BJ (cell line): ENCODE measurements around the gene CENATAC. TPM values are rescaled to one million over a fixed set of nuclear protein-coding genes. Genes with fewer than 3 reads are reported as not detected.
"Not testable (repeated sequence)": the region's sequence is repeated elsewhere in the genome, so short reads cannot be mapped to it uniquely, and the experiment has no call there.

Experiments
- CTCF ChIA-PET: fragments of 350-600 bp; formaldehyde crosslinking; extraction: SDS; loops from one replicate; lab custom pipeline; 2021; ENCODE audit warnings: antibody characterized with exemption, inconsistent platforms; lab: Yijun Ruan, JAX
- POLR2A ChIA-PET: fragments of 300-600 bp; sonication (Branson Sonifier 250); formaldehyde crosslinking; extraction: SDS; loops from one replicate; lab custom pipeline; 2021; ENCODE audit warnings: antibody characterized with exemption; lab: Charles Lee
- DNase-seq: peaks from one replicate; pipeline ENCODE4 v3.0.0-alpha.2; 2011; ENCODE audit warnings: low read depth
- H3K27me3 ChIP-seq: 2 replicates; pipeline ENCODE4 v1.6.0; 2011; ENCODE audit warnings: low read length; ENCODE audit not compliant: control insufficient read depth, insufficient read depth
- H3K36me3 ChIP-seq: 2 replicates; pipeline ENCODE4 v1.5.1; 2011; ENCODE audit warnings: low read length; ENCODE audit not compliant: control insufficient read depth, insufficient read depth
- H3K4me3 ChIP-seq: 2 replicates; pipeline ENCODE4 v1.5.1; 2011; ENCODE audit warnings: low read depth, mild to moderate bottlenecking, control low read depth, low read length
- polyA plus RNA-seq: library from polyadenylated mRNA; depleted of rRNA; stranded (reverse); fragments of >200 nt; gene quantifications from 2 replicates; pipeline ENCODE4 v1.2.3, GENCODE V29; 2011
- TF ChIP-seq, protein P1 (sequence below): IDR thresholded peaks from 2 replicates; pipeline ENCODE4 v1.5.1; 2011; ENCODE audit warnings: low read depth, mild to moderate bottlenecking, control low read depth, inconsistent platforms, low read length, moderate library complexity; ENCODE audit not compliant: insufficient read depth

The CENATAC gene
- polyA plus RNA-seq, 1 experiment: 10.5 TPM

DNA sequence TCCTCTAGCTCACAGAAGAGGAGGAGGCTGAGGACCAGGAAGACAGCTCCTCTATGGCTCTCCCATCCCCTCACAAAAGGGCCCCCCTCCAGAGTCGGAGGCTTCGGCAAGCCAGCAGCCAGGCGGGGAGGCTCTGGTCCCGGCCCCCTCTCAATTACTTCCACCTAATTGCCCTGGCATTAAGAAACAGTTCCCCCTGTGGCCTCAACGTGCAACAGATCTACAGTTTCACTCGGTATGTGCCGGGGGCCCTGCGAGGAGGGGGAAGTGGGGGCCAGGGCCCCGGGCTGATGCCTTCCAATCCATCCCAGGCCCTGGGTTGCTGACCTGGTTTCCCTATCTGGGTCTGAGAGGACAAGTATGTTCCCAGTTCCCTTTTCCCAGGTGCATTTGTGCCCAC lies 18.5 kb upstream of the CENATAC start:
- DNase-seq: no peak
- CTCF ChIA-PET: no interaction called here
- no peak overlapping the region for H3K4me3 ChIP-seq

DNA sequence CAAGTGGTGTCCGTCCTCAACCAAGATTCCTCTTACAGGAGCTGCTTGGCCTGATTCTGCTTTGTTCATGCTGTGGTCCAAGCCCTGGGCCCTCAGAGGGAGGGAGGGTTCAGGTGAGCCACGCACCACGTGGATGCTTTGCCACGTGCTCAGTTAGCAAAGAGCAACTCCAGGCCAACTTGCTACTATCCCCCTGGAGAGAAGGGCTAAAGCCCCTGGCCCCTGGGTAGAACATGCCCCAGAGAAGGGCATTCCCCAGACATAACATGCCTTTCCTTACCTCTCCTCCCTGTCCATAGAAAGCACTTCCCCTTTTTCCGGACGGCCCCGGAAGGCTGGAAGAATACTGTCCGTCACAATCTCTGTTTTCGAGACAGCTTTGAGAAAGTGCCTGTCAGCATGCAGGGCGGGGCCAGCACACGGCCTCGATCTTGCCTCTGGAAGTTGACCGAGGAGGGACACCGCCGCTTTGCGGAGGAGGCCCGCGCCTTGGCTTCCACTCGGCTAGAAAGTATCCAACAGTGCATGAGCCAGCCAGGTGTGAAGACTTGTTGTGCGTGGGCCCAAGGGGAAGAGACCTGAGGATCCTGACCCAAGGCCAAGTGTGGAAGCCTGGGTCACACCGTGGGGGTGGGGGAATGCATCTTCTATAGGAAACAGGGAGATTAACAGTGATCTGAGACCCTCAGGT lies 17.6 kb upstream of the CENATAC start:
- Histone ChIP-seq H3K36me3 (no peaks in the 10 kb centered on the region), H3K4me3 (no peak overlapping the region), H3K27me3 (peaks cover 13% of the 10 kb centered on the region)
- POLR2A ChIA-PET: no interaction called here
- DNase-seq: no peak
- CTCF ChIA-PET: no interaction called here
- TF ChIP-seq, protein P1, sequence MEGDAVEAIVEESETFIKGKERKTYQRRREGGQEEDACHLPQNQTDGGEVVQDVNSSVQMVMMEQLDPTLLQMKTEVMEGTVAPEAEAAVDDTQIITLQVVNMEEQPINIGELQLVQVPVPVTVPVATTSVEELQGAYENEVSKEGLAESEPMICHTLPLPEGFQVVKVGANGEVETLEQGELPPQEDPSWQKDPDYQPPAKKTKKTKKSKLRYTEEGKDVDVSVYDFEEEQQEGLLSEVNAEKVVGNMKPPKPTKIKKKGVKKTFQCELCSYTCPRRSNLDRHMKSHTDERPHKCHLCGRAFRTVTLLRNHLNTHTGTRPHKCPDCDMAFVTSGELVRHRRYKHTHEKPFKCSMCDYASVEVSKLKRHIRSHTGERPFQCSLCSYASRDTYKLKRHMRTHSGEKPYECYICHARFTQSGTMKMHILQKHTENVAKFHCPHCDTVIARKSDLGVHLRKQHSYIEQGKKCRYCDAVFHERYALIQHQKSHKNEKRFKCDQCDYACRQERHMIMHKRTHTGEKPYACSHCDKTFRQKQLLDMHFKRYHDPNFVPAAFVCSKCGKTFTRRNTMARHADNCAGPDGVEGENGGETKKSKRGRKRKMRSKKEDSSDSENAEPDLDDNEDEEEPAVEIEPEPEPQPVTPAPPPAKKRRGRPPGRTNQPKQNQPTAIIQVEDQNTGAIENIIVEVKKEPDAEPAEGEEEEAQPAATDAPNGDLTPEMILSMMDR: no peak

More for the DNA sequence above, 18.5 kb upstream of the CENATAC start:
- Histone ChIP-seq H3K27me3 (peaks cover 13% of the 10 kb centered on the region), H3K36me3 (no peaks in the 10 kb centered on the region)
- TF ChIP-seq, protein P1: no peak
- POLR2A ChIA-PET: no interaction called here

DNA sequence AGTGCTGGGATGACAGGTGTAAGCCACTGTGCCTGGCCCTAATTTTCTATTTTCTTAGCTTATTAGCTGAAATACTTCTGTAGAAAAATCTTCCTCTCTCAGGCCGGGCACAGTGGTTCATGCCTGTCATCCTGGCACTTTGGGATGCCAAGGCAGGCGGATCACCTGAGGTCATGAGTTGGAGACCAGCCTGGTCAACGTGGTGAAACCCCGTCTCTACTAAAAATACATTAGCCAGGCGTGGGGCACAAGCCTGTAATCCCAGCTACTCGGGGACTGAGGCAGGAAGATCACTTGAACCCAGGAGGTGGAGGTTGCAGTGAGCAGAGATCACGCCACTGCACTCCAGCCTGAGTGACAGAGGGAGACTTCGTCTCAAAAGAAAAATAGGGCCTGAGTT lies 13.6 kb upstream of the CENATAC start:
- POLR2A ChIA-PET, H3K27me3 ChIP-seq, H3K36me3 ChIP-seq, H3K4me3 ChIP-seq, DNase-seq: not testable (repeated sequence)
- CTCF ChIA-PET: interaction anchor here (1.0 to 1.3 kb wide), 2 partner anchors 18 to 27 kb away, joined by 3 read pairs; no protein-coding TSS in a partner anchor

DNA sequence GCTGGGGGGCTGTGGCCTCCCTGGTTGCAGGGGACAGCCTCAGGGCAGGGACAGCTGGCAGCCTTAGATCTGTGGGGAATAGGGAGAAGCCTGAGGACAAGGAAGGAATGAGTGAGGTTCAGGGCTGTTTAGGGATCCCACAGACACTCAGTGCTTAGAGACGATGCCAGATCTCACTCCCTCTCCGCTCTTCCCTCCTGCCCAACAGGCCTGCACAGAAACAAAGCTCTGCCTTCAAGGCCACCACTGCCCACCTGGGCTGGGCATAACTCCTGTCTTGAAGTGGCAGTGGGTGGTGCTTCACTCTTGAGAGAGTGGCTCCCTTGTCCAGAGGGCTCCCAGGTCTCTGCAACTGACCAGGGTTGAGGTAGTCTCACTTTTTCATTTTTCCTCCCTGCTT lies 13.1 kb upstream of the CENATAC start:
- H3K27me3 ChIP-seq: peaks cover 8% of the 10 kb centered on the region; the same call in 1 of the 2 replicates
- POLR2A ChIA-PET: no interaction called here
- no peak for DNase-seq
- H3K4me3 ChIP-seq: no peak overlapping the region
- TF ChIP-seq, protein P1: no peak
- CTCF ChIA-PET: interaction anchor here (1.0 to 1.3 kb wide), 2 partner anchors 18 to 28 kb away, joined by 3 read pairs; no protein-coding TSS in a partner anchor
- no peaks in the 10 kb centered on the region for H3K36me3 ChIP-seq

DNA sequence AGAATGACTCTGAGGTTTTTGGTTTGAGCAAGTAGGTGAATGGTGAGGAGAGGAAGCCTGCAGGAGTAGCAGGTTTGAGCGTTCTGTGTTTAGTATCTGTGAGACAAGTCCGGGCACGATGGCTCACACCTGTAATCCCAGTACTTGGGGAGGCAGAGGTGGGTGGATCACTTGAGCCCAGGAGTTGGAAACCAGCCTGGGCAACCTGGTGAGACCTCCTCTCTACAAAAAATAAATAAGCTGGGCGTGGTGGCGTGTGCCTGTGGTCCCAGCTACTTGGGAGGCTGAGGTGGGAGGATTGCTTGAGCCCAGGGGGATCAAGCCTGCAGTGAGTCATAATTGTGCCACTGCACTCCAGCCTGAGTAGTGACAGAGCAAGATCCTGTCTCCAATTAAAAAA lies 9.7 kb upstream of the CENATAC start:
- ChIA-PET POLR2A (no interaction called here), CTCF (no interaction called here)
- no peak for DNase-seq
- TF ChIP-seq, protein P1: no peak
- no peaks in the 10 kb centered on the region for H3K36me3 ChIP-seq
- no peaks in the 10 kb centered on the region for H3K27me3 ChIP-seq
- no peak overlapping the region for H3K4me3 ChIP-seq

DNA sequence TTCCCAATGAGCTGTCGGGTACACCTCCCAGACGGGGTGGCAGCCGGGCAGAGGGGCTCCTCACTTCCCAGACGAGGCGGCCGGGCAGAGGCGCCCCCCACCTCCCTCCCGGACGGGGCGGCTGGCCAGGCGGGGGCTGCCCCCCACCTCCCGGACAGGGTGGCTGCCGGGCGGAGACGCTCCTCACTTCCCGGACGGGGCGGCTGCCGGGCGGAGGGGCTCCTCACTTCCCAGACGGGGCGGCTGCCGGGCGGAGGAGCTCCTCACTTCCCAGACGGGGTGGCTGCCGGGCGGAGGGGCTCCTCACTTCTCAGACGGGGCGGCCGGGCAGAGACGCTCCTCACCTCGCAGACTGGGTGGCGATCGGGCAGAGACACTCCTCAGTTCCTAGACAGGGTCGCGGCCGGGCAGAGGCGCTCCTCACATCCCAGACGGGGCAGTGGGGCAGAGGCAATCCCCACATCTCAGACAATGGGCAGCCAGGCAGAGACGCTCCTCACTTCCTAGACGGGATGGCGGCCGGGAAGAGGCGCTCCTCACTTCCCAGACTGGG lies 6.4 kb upstream of the CENATAC start:
- POLR2A ChIA-PET, H3K27me3 ChIP-seq, CTCF ChIA-PET, H3K36me3 ChIP-seq, H3K4me3 ChIP-seq, DNase-seq: not testable (repeated sequence)
